M059J (cell line): ENCODE data around the gene DGUOK. TPM values are rescaled to one million over a fixed set of nuclear protein-coding genes. Genes with fewer than 3 reads are reported as not detected.

Experiments
- DNase-seq: peaks from one replicate; pipeline ENCODE4 v3.0.0-alpha.2; 2012; ENCODE audit warnings: low read depth
- total RNA-seq: library from RNA; depleted of rRNA; stranded (reverse); fragments of >200 nt; shearing (Covaris generic); gene quantifications from 2 replicates; pipeline ENCODE4 v1.2.3, GENCODE V29; 2014

Gene DGUOK
- total RNA-seq, 1 experiment from 2014 or later: 105 TPM

DNA sequence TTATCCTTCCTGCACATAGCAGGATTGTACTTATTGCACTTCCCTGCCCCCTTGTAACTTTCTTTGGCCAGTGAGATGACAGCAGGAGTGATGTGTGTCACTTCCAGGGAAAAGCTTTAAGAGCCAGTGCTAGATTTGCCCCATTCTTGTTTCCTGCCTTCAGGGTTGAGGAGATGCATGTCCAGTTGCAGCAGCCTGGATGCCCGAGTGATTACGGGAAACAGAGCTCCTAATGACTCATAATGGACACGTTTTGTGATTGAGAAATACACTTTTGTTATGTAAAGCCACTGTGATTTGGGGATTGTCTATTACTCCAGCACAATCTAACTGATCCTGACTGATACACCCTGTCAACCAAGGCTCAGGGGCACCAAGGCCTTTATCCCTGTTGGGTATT is 53.0 kb downstream of the DGUOK start:
- DNase-seq: peak; percentile 84

DNA sequence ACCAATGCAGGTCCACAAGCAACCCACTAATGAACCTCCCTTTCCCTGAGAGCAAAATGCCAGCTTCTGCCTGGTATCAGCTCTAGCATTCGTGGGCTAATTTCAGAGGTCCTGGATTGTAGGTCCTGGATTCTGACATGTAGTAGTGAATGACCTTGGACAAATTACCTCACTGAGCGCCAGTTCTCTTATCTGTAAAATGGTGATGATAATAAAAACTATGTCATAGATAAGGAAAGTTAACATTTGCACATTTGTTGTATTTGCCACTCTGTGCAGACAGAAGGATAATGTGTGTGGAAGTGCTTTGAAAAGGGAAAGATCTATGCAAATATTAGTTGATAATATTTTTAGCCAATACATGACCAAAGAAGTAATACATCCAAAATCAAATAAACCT is 53.9 kb downstream of the DGUOK start:
- no peak for DNase-seq

DNA sequence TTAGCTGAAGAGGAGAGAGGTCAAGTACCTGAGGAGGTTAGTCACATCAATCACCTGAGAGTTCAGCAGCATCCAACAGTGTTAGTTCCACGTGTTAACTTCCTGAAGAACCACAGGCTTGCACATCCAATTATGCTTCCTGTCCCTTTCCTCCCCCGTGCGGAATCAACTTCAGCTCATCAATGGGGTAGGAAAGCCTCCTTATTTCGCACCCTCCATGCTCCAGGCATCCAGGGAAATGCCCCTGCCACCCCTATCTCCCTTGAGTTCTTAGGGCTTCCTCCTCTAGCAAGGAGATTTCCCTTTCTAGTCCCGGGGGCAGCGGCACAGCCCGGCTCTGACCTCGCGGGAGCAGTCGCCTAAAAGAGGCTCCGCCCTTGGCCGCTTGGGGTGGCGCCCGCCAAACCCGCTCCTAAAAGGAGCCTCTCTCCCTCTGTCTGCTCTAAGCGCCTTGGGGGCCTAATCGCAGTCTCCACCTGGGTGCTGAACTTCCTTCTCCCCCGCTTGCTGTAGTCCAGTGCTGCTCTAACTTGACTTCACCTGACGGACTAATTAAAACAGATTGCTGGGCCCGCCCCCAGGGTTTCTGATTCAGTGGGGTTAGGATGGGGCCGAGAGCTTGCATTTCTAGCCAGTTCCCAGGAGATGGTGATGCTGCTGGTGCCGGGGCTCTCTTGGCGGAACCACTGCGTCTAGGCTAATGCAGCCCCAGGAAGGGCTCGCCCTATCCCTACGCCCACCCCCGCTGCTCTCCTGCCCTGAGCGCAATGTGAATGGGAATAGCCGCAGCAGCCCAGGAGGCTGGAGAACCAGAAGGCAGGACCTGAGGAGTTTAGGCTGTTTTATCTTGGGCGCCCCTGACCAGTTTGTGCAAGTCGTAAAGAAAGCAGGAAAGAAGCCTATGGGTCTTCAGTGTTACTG is 54.7 kb downstream of the DGUOK start:
- peak; percentile 39 for DNase-seq

DNA sequence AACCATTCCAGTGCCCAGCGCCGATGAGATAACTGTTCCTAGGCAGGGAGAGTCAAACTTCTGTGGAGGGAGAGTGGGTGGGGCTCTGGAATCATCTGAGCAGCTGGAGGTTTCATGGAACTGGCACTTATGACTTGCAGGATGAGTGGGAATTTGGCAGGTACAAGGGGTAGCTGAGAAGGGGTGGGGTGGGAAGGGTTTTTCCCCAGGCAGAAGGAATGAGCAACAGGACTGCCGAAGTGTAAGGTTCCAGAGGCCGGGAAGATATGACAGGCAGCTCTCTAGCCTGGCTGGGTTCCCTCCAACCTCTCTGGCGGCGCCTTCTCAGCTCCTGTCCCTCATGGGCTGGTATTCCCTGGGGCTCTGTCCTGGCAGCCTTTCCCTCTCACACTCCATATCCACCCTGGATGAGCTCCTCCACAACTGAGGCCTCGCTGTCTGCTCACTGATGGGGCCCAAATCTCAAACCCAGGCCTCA is 55.5 kb downstream of the DGUOK start:
- peak; percentile 59 for DNase-seq

DNA sequence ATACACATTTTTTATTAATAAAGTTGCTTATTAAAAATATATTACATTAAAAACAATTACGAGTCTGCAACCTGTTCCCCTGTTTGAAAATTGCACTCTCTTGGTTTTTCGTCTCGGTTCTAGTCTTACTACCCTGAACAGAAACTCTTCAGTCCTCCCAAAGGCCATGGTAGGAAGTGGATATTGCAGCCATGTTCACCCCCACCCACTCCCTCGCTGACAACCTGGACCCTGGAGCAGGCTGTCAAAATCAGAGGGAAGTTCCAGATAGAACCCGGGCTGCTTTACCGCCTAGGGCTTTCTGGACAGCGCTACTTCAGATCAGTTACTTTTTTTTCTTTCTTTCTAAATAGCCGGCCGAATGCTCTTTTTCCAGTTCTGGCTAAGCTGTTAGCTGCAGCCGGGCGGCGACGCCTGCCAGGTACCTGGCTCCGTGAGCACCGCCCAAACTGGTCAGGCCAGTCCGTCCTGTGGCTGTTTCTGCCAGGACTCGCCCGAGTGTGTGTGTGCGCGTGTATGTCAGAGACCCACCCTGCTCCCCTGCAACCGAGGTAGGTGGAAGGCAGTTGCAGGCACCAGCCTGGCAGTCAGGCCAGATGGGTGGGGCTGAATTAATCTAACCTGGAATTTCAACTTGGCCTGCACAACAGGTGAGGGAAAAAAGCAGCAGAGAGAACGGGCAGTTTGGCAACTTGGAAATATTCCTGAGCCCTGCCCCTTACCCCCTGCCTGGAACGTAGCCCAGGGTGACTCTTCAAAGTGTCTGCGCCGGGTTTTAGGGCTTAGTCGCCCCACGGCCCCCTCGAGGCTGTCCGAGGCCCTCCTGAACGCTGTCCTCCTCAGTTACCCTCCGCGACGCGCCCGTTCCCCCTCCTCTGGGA is 56.9 kb downstream of the DGUOK start:
- DNase-seq: no peak

DNA sequence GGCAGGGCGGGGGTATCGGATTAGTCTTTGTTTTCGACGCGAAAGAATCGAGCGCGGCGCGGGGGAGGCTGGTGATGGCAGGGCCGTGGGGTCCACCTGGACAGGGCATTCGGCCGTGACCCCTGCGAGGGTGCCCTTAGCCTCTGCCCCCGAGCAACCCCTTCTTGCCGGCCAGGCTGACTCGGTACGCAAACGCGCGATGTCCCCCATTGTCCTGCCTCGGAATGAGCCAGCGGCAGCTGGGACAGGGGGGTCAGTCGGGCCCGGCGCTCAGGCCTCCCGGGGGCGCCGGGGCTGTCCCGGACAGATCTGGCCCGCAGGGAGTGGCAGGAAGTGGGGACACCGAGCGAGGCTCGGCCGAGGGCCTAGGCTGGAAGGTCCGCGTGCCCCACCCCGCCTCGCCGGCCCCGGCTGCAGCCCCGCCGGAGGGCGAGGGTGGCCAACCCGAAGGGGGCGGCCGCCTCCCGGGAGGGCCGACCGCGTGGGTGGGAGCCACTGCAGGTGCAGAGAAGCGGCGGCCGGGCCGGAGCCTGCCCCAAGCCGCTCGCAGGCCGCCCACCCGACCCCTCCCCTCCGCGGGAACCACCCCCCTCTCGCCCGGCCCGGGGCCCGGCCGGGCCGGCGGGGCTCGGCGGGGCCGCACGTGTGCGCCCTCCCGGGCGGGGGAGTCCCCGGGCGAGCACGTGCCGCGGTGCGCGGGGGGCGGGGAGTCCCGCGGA is 57.7 kb downstream of the DGUOK start, which contains the start of gene TET3:
TSS of gene TET3 (plus strand) at position 708 of the 719 bp plus-strand sequence. CDS start 1,494 bp downstream, outside the sequence.
- DNase-seq: no peak

DNA sequence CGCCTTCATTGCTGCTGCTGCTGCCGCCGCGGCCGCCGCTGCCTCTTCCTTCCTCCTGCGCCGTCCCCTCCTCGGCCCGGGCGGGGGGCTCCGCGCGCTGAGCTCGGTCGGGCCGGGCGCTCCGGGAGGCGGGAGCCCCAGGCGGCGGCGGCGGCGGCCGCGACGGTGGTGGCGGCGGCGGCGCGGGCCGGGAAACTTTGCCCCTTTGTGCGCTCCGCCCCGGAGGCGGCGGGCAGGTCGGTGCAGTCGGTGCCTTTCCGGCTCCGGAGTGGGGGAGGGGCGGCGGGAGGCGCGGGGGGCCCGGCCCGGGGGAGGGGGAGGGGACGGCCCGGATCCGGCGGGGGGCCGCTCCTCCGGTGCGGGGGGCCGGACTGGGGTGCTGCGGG is 58.2 kb downstream of the DGUOK start:
- DNase-seq: no peak

DNA sequence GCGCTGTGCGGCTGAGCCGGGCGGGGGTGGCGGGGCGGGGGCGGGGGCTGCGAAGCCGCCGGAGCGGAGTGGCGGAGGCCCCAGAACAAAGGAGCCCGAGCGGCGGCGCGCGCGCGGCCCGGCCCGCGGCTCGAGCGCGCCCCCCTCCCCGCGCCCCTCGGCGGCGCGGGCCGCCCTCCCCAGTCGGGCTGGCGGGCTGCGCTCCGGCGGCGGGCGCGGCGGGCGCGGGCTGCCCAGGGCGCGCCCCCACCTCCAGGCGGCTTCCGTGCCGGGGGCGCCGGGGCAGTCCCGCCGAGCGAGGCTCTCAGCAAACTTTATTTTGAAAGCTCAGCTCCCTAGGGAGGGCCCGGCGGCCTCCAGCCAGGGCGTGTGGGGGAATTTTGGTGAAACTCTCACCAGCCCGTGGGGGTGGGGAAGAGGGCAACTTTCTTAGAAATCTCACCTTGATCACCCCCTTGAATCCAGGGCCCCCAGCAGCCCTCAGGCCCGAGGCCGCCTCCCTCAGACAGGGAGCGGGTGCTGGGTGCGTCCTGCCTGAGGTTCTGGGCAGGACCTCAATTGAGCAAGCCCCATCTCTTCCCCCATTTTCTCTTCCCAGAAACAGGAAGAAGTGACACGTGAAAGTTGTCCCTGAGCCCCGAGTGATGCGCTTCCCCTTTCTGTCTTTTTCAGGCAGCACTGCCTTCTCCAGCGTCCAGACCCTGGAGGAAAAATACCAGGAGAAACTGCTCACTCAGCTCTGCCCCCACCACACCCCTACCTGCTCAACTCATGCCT is 58.8 kb downstream of the DGUOK start:
- DNase-seq: no peak

DNA sequence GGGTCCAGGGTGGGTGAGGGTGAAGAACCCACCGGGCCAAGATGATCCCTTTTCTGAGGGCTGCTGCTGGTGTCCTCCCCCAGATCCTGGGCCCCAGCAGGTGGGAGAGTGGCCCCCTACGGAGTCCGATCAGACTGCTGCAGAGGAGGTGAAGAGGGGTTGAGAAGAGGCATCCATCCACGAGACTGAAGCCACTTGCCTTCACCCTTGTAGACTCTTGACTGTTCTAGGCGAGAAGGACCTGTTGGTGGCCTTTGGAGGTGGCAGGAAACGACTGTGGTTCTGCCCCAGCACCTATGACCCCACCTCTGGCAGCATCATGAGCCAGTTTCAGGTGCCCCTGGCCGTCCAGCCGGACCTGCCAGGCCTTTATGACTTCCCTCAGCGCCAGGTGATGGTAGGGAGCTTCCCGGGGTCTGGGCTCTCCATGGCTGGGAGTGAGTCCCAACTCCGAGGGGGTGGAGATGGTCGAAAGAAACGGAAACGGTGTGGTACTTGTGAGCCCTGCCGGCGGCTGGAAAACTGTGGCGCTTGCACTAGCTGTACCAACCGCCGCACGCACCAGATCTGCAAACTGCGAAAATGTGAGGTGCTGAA is 59.5 kb downstream of the DGUOK start:
- DNase-seq: no peak

DNA sequence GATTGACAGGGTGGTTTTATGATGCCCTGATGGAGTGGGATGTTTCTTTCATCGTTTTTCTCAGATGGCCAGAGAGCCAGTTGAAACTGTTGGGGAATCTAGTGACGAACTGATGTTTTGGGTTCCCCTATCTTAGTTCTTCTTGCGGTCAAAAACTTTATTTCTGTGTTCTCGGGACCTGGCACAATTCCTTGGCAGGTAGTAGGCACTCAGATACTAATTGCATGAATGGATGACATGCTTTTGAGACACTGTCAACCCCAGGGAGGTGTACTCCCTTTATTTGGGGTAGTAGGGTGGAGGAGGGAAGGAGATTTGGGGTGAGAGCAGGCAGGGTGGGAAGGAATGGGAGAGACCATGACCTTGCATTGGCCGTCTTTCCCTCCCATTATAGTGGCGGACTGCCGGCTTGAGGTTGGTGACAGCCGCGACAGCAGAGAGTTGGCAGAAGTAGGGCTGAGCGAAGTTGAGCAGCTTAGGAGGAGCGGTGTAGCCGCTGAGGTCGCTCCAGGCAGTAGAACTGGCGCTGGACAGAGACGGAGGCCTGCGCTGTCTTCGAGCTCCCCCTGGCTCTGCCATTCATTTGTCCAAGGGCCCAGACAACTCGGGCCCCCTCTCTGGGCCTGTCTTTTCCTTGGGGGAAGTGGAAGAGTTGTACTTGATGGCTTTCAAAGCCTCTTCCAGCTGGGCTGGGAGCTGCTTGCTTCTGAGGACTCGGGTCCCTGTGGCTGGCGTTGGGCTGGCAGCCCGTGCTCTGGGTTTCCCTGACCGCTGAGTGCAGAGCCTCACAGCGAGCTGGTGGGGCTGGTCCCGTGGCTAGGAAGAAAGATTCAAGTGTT is 60.6 kb downstream of the DGUOK start:
- no peak for DNase-seq

DNA sequence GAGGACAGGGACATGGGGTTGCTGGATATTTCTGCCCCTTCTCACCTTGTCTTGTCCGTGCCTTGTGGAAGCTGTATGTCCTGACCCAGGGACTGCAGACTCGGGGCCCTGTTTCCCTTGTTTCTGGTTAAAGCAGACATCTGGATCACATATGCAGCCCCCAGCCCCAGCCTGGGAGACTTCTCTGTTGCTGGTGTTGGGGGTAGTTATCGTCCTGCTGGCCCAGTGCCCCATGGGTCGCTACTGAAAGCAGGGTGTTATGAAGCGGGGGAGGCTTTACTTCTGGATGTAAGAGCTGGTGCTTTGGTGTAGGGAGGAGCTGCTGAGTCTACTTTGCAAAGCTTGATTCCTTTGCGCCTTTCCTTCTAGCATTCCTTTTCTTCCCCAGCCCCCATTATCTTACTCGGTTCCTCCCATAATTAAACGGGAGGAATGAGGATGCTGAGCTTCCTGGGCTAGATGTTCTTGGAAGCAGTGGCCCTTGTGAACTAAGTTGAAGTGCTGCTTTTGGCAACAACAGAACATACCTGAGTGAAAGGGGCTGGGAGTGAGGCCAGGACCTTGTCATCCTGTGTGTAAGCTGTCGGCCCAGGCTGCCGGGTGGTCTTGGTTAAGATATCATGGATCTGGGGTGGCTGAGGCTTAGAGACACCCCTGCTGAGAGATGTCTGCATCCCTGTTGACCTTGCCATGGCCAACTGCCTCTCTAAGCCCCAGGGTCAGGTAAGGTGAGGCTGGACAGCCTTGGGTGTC is 61.4 kb downstream of the DGUOK start:
- DNase-seq: no peak

DNA sequence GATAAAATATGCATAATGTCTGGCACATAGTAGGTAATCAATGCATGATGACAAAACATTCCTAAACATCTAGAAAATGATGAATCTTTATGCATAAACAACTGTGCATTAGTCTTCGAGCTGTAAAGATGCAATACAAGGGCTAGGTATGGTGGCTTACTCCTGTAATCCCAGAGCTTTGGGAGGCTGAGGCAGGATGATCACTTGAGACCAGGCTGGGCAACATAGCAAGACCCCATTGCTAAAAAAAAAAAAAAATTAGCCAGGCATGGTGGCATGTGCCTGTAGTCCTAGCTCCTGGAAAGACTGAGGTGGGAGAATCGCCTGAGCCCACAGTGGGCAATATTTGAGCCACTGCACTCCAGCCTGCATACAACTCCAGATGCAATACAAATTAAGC is 63.3 kb downstream of the DGUOK start:
- no peak for DNase-seq

DNA sequence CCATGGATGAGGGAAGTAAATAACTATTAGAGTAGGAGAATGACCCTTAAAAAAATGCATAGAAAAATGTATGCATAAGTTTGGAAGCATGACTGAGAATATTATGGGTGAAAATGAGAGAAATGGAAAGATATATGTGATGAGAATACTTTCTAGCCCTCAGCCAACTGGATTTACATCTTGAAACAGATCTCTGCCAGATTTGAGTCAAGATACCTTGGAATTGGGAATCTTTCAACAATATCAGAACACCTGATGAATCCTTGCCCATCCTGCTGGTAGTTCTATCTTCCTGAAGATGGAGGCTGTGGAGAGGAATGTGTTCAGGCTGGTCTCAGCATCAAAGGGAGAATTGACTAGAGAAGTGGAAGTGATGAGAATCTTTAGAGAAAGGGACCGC is 63.9 kb downstream of the DGUOK start:
- no peak for DNase-seq

DNA sequence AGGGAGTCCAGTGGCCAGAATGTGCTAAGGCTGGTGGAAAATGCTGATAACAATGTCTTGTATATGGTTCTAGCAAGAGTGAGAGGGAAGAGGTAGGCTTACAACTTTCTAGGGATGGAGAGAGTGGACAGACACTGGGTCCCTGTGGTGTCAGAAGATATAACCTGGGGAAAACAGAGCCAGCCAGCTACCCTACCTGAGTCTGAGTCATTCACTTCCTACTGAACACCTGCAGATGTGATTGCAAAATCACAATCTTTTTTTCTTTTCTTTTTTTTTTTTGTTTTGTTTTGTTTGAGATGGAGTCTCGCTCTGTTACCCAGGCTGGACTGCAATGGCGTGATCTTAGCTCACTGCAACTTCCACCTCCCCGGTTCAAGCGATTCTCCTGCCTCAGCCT is 65.4 kb downstream of the DGUOK start:
- DNase-seq: no peak

DNA sequence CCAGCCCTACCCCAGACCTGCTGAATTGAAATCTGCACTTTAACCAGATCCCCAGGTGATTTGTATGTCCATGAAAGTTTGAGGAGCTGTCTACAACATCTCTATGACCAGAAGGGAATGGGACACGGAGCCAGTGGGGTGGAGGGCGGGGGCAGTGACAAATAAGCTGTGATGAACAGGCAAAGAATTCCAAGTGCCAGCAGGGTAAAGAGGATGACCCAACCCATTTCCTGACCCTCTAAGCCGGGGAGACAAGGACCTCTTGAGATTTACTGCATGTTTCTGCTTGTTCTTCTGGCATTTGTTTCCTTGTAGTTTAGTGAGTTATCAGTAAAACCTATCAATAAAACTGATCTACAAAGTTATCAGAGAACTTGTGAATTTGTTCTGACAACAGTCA is 66.7 kb downstream of the DGUOK start:
- peak; percentile 51 for DNase-seq

DNA sequence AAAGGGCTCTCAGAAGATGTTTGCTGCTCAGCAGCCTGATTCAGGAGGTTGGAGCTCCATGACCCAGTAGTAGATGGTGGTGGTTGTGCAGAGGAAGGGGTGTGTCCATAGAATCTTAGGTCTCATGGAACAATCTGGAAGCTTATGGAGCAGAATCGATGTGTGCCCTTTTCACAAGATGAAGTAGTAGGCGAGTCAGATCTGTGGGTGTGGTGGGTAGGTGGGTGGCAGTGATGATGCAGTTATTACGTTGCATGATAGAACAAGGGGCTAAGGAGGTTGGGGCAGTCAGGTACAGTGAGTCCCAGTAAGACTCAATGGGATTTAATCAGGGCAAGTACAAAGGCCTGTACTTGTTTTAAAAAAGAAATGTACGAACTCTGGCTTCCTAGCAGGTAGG is 67.1 kb downstream of the DGUOK start:
- DNase-seq: no peak

DNA sequence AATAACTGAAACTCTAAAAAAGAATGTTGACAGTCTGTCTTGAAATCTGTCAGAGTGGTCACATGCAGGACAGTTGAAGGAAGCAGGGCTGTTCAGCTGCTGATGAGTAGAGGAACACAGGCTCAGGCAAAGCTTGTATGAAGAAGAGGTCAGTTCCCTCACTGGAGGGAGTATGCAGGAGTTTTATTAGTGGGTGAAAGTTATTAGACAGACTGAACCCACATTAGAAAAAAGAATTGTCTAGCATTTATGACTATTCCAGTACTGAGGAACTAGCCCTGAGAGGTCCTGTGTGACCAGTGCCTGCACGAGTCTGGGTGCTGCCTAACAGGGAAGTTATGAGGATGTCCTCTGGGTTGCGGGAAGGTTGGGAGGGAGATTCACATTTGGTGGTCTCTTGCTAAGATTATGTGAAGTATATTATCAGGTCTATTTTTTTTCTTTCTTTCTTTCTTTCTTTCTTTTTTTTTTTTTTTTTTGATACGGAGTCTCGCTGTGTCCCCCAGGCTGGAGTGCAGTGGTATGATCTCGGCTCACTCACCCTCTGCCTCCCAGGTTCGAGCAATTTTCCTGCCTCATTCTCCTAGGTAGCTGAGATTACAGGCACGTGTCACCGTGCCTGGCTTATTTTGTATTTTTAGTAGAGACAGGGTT is 67.6 kb downstream of the DGUOK start:
- DNase-seq: no peak

DNA sequence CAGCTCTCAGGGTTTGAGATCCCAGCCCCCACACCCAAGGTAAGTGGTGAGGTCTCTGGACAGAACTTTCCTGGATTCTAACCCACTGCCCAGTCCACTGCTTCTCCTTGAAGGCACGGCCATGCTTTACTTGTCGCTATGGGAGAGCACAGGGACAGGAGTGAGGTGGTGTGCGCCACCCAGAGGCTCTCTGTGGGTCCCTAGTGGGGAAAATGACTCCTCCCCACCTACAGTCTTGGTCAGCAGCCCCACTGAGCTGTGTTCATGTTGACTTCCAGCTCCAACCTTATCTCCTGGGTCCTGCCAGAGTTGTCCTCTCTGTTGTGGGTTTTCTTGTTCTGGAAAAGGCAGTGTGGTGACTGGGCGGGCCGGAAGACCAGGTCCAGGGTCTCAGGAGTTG is 69.1 kb downstream of the DGUOK start:
- no peak for DNase-seq
